Loucy (cell line): ENCODE data around the gene MMAB.

Experiments
- H2AFZ ChIP-seq: fragments of 200-600 bp; sonication (generic); 2 replicates; pipeline ENCODE4 v1.6.0; 2016; ENCODE audit warnings: antibody characterized with exemption, mild to moderate bottlenecking, low read length, moderate library complexity
- H3F3A ChIP-seq: fragments of 200-600 bp; 2 replicates; pipeline ENCODE4 v1.6.0; 2016; ENCODE audit warnings: antibody characterized with exemption, low read depth, mild to moderate bottlenecking
- H3K27me3 ChIP-seq: fragments of 200-600 bp; sonication (generic); 2 replicates; pipeline ENCODE4 v1.6.1; 2014; ENCODE audit warnings: low read length, mild to moderate bottlenecking; ENCODE audit not compliant: insufficient read depth, poor library complexity, severe bottlenecking
- H3K36me3 ChIP-seq: fragments of 200-600 bp; sonication (generic); 2 replicates; pipeline ENCODE4 v1.6.1; 2016; ENCODE audit warnings: low read length; ENCODE audit not compliant: insufficient read depth
- H3K4me1 ChIP-seq: fragments of 200-600 bp; sonication (generic); 2 replicates; pipeline ENCODE4 v1.5.1; 2014; ENCODE audit warnings: low read length, mild to moderate bottlenecking; ENCODE audit not compliant: insufficient read depth, poor library complexity, severe bottlenecking
- H3K4me2 ChIP-seq: fragments of 200-600 bp; sonication (generic); 2 replicates; pipeline ENCODE4 v1.6.0; 2014; ENCODE audit warnings: antibody characterized with exemption, low read length, low read depth, mild to moderate bottlenecking; ENCODE audit not compliant: poor library complexity, severe bottlenecking
- H3K4me3 ChIP-seq: fragments of 200-600 bp; sonication (generic); 2 replicates; pipeline ENCODE4 v1.5.1; 2014; ENCODE audit warnings: low read length, mild to moderate bottlenecking, mixed read lengths; ENCODE audit not compliant: poor library complexity, severe bottlenecking
- H3K79me2 ChIP-seq: fragments of 200-600 bp; sonication (generic); 2 replicates; pipeline ENCODE4 v1.6.1; 2014; ENCODE audit warnings: low read length; ENCODE audit not compliant: insufficient read depth
- H3K9ac ChIP-seq: fragments of 200-600 bp; sonication (generic); 2 replicates; pipeline ENCODE4 v1.6.0; 2014; ENCODE audit warnings: mild to moderate bottlenecking, low read depth, low read length, moderate library complexity; ENCODE audit not compliant: poor library complexity, severe bottlenecking
- H3K9me2 ChIP-seq: fragments of 200-600 bp; sonication (generic); replicated peaks from 2 replicates; pipeline ENCODE4 v1.6.1; 2016; ENCODE audit warnings: low read depth, low read length, mixed read lengths
- H3K9me3 ChIP-seq: fragments of 200-600 bp; sonication (generic); 2 replicates; pipeline ENCODE4 v1.6.1; 2014; ENCODE audit warnings: mild to moderate bottlenecking, antibody characterized with exemption, low read length, low read depth; ENCODE audit not compliant: insufficient read depth
- H4K20me1 ChIP-seq: fragments of 200-600 bp; sonication (generic); 2 replicates; pipeline ENCODE4 v1.6.0; 2014; ENCODE audit warnings: antibody characterized with exemption, low read length, mild to moderate bottlenecking; ENCODE audit not compliant: insufficient read depth, poor library complexity, severe bottlenecking
- EZH2phosphoT487 ChIP-seq: fragments of 200-600 bp; IDR thresholded peaks from 2 replicates; pipeline ENCODE4 v1.6.1; 2018; ENCODE audit warnings: antibody characterized with exemption, mild to moderate bottlenecking, moderate library complexity, borderline replicate concordance
- TF ChIP-seq, protein P1 (sequence below): fragments of 200-600 bp; sonication (generic); conservative IDR thresholded peaks from 2 replicates; pipeline ENCODE4 v1.5.1; 2014; ENCODE audit warnings: mild to moderate bottlenecking, antibody characterized with exemption, low read length

Gene MMAB

DNA sequence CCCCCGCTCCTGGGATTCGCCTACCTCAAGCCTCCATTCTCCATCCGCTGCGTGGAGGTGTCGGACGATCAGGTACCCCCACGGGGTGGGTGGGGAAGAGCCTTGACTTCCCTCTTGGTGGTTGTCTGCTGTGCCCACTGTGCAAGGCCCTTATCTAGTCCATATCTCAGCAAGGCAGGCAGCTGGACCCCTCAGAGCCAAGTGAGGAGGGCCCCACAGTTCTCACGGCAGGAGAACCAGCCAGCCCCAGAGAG is 39.9 kb downstream of the MMAB start:
- no peaks in the 10 kb centered on the region for H4K20me1 ChIP-seq
- H3K27me3 ChIP-seq: no peaks in the 10 kb centered on the region
- H3K9me3 ChIP-seq: no peaks in the 10 kb centered on the region
- peaks cover 7% of the 10 kb centered on the region; the same call in 1 of the 2 replicates for H3K36me3 ChIP-seq
- H3K9ac ChIP-seq: no peak overlapping the region
- no peak overlapping the region for H3K4me2 ChIP-seq
- no peak for TF ChIP-seq EZH2phosphoT487
- TF ChIP-seq, protein P1, sequence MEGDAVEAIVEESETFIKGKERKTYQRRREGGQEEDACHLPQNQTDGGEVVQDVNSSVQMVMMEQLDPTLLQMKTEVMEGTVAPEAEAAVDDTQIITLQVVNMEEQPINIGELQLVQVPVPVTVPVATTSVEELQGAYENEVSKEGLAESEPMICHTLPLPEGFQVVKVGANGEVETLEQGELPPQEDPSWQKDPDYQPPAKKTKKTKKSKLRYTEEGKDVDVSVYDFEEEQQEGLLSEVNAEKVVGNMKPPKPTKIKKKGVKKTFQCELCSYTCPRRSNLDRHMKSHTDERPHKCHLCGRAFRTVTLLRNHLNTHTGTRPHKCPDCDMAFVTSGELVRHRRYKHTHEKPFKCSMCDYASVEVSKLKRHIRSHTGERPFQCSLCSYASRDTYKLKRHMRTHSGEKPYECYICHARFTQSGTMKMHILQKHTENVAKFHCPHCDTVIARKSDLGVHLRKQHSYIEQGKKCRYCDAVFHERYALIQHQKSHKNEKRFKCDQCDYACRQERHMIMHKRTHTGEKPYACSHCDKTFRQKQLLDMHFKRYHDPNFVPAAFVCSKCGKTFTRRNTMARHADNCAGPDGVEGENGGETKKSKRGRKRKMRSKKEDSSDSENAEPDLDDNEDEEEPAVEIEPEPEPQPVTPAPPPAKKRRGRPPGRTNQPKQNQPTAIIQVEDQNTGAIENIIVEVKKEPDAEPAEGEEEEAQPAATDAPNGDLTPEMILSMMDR: no peak
- no peaks in the 10 kb centered on the region for H3K79me2 ChIP-seq
- no peak overlapping the region for H3K4me3 ChIP-seq
- no peaks in the 10 kb centered on the region for H3K9me2 ChIP-seq
- no peaks in the 10 kb centered on the region for H3F3A ChIP-seq
- no peaks in the 10 kb centered on the region for H3K4me1 ChIP-seq
- H2AFZ ChIP-seq: no peak overlapping the region

DNA sequence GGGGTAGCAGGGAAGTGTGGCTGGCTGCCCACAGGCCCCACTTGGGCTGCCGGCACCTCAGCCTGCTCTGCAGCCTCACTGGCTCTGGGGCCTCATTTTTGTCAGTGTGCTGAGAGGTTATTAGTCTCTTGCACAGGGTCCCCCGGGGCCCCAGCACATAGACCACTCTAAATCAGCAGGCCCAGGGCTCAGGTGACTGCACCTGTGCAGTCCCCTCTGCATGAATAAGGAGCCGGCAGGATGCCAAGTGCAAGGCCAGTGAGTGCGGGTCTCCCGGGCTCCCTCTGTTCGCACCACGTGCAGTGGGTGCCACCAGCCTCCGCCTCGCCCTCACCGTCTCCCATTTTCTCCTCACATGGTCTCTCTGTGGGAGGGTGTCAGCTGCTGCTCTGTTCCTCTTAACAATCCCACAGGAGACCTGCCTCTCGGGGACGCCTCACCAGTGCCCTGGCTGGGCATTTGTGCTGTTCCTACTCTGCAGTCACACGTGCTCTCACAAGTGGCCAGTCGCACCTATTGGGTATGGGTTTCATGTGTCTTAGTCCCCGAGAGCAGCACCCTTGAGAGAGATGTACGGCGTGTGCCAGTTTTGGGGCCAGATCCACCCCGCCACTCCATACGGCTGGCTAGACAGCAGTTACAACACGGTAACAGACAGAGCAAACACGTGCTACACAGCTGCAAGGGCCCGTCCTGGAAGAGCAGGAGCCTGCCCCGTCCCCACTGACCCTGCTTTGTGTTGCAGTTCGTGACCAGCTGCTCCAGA is 40.4 kb downstream of the MMAB start:
- Histone ChIP-seq H3K79me2 (no peaks in the 10 kb centered on the region), H3K4me2 (no peak overlapping the region), H3K9me2 (no peaks in the 10 kb centered on the region), H3K36me3 (peaks cover 7% of the 10 kb centered on the region; the same call in 1 of the 2 replicates), H3K4me1 (no peaks in the 10 kb centered on the region), H3K9ac (no peak overlapping the region), H4K20me1 (no peaks in the 10 kb centered on the region), H3K27me3 (no peaks in the 10 kb centered on the region), H2AFZ (no peak overlapping the region), H3K9me3 (no peaks in the 10 kb centered on the region), H3F3A (no peaks in the 10 kb centered on the region), H3K4me3 (no peak overlapping the region)
- TF ChIP-seq, protein P1: no peak
- TF ChIP-seq EZH2phosphoT487: no peak

DNA sequence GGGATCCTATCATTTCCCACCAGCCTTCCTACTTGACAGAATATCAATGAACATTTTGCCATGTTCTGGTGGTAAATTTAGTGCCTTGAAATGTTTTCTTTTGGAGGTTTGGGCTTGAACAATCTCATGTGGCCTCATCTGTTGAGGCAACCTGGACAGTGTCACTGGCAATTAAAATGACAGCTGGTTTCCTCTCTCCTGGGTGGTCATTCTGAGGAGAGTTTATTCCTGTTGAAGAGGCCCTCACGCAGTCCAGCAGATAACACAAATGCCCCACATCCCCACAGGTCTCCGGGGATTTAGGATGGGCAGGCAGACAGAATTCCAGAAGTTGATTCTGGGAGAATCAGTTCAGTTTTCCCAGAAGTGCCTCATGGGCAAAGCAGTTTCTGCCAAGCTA is 41.9 kb downstream of the MMAB start:
- peaks cover 7% of the 10 kb centered on the region; the same call in 1 of the 2 replicates for H3K36me3 ChIP-seq
- no peaks in the 10 kb centered on the region for H3K9me3 ChIP-seq
- H3K9me2 ChIP-seq: no peaks in the 10 kb centered on the region
- H3K79me2 ChIP-seq: no peaks in the 10 kb centered on the region
- H3K4me1 ChIP-seq: no peaks in the 10 kb centered on the region
- no peak overlapping the region for H3K9ac ChIP-seq
- no peak overlapping the region for H2AFZ ChIP-seq
- H3K27me3 ChIP-seq: no peaks in the 10 kb centered on the region
- no peak overlapping the region for H3K4me3 ChIP-seq
- H3K4me2 ChIP-seq: no peak overlapping the region
- no peaks in the 10 kb centered on the region for H3F3A ChIP-seq
- TF ChIP-seq EZH2phosphoT487: no peak
- TF ChIP-seq, protein P1: no peak
- H4K20me1 ChIP-seq: no peaks in the 10 kb centered on the region
